ENCODE data around the gene REN. TPM values are rescaled to one million over a fixed set of nuclear protein-coding genes. Genes with fewer than 3 reads are reported as not detected.

REN gene
- total and polyA plus RNA-seq, 2 of the 8 experiments (the other 6 are each of a cell fraction or from before 2014, with no cell fraction given): 0.05 TPM; not detected in 1

- Histone ChIP-seq H2BK15ac (ENCODE audit: low read length) (no peak overlapping the region), H3K14ac (ENCODE audit: insufficient read length) (no peak overlapping the region), H3K9ac (replicated peaks in 1 of 4; ENCODE audit: extremely low read depth in 1 of 4, low read depth in 3 of 4, low read length in 3 of 4) (no peak overlapping the region), H3K79me1 (ENCODE audit: low read depth, low read length) (no peaks in the 10 kb centered on the region; the same call in 1 of the 2 replicates), H3K23me2 (ENCODE audit: low read depth, low read length) (no peaks in the 10 kb centered on the region; the same call in 1 of the 2 replicates), H3K4me1 (replicated peaks in 1 of 4; ENCODE audit: control insufficient read depth in 3 of 4, insufficient read depth in 4 of 4, low read length in 3 of 4) (peaks cover 0 to 5% (median under 1%) of the 10 kb centered on the region in 4 experiments; a peak in 3 of 7 replicates), H2AFZ (ENCODE audit: low read length) (no peak overlapping the region), H3K23ac (ENCODE audit: insufficient read length) (no peak overlapping the region), H3K36me3 (ENCODE audit: control insufficient read depth in 2 of 4, insufficient read depth in 4 of 4, low read length in 3 of 4) (no peaks in the 10 kb centered on the region; a peak in 1 of 8 replicates), H3K4me2 (ENCODE audit: insufficient read depth in 1 of 2, low read depth in 2 of 2, low read length in 2 of 2) (no peak overlapping the region), H4K91ac (replicated peaks; ENCODE audit: insufficient read length, low read length) (no peak overlapping the region), H2BK120ac (replicated peaks; ENCODE audit: low read depth, low read length) (no peak overlapping the region), H3K4ac (replicated peaks; ENCODE audit: insufficient read length, low read depth, low read length) (no peak overlapping the region), H2BK12ac (ENCODE audit: low read depth, low read length) (no peak overlapping the region), H3K4me3 (ENCODE audit: extremely low read depth in 1 of 4, insufficient read depth in 2 of 4, low read depth in 3 of 4, low read length in 4 of 4) (no peak overlapping the region), H4K20me1 (replicated peaks in 1 of 2; ENCODE audit: control insufficient read depth in 1 of 2, insufficient read depth in 2 of 2, low read length in 2 of 2) (peaks cover 0 to 2% of the 10 kb centered on the region in 2 experiments), H3K9me3 (ENCODE audit: insufficient read depth in 2 of 2, low read depth in 1 of 2, low read length in 1 of 2) (no peaks in the 10 kb centered on the region), H4K8ac (ENCODE audit: extremely low read depth, insufficient read depth, low read length) (no peak overlapping the region), H2BK20ac (ENCODE audit: low read length) (no peak overlapping the region), H2AK5ac (ENCODE audit: low read depth, low read length) (no peak overlapping the region), H3K56ac (replicated peaks; ENCODE audit: insufficient read length, low read depth, low read length) (no peak overlapping the region), H4K5ac (ENCODE audit: insufficient read length, low read depth, low read length) (no peak overlapping the region), H2BK5ac (ENCODE audit: low read depth, low read length) (no peak overlapping the region), H3K27ac (ENCODE audit: low read depth, low read length) (no peak overlapping the region), H3K18ac (ENCODE audit: extremely low read depth, low read length) (no peak overlapping the region), H3K79me2 (ENCODE audit: control insufficient read depth in 1 of 2, insufficient read depth in 2 of 2, low read length in 2 of 2) (no peaks in the 10 kb centered on the region), H3K27me3 (replicated peaks in 1 of 4; ENCODE audit: control insufficient read depth in 3 of 4, extremely low read depth in 1 of 4, insufficient read depth in 3 of 4, low read length in 3 of 4) (no peaks in the 10 kb centered on the region; a peak in 1 of 7 replicates)
- CTCF ChIA-PET (ENCODE audit: partially characterized antibody): interaction anchor here (0.5 to 9.8 kb wide), 11 partner anchors 11 to 278 kb away, joined by 3 to 99 read pairs (median 4); no protein-coding TSS in a partner anchor
- FAIRE-seq (no peak), DNase-seq (ENCODE audit: low read depth in 1 of 2, low spot score in 2 of 2) (no peak)
- WGBS, 2 experiments (ENCODE audit: extremely low coverage in 1 of 2, insufficient coverage in 1 of 2, insufficient read length in 1 of 2, insufficient replicate concordance in 2 of 2, low coverage in 1 of 2, low lambda C conversion rate in 2 of 2, missing lambda C conversion rate in 1 of 2): 87% methylated on average over 2 of the region's 2 CpGs; no CpG with 5 or more reads in 1 of the 2 experiments
- POLR2A ChIA-PET (ENCODE audit: partially characterized antibody): interaction anchor here (0.7 to 0.9 kb wide), 2 partner anchors 10 to 267 kb away, joined by 3 read pairs; no protein-coding TSS in a partner anchor
- TF ChIP-seq RAD21 (IDR thresholded peaks at IDR 0.05 in 1 of 2, conservative IDR thresholded peaks at IDR 0.05 in 1 of 2; ENCODE audit: low read depth in 2 of 2, low read length in 2 of 2) (no peak), HDAC2 (IDR thresholded peaks at IDR 0.05; ENCODE audit: borderline replicate concordance in 1 of 2, low read depth in 2 of 2, low read length in 2 of 2) (no peak), SIN3A (conservative IDR thresholded peaks at IDR 0.05 in 1 of 2, IDR thresholded peaks at IDR 0.05 in 1 of 2; ENCODE audit: low read depth in 1 of 2, low read length in 2 of 2) (no peak), CHD2 (IDR thresholded peaks at IDR 0.05; ENCODE audit: low read length) (no peak), RBBP5 (IDR thresholded peaks at IDR 0.05; ENCODE audit: borderline replicate concordance, low read depth, low read length) (no peak), YY1 (IDR thresholded peaks at IDR 0.05; ENCODE audit: low read depth, low read length) (no peak), POLR2A (IDR thresholded peaks at IDR 0.05; ENCODE audit: control extremely low read depth in 1 of 2, low read depth in 2 of 2, low read length in 2 of 2) (no peak), KDM1A (IDR thresholded peaks at IDR 0.05; ENCODE audit: borderline replicate concordance, low read length) (no peak)
- TF ChIP-seq, protein P1, sequence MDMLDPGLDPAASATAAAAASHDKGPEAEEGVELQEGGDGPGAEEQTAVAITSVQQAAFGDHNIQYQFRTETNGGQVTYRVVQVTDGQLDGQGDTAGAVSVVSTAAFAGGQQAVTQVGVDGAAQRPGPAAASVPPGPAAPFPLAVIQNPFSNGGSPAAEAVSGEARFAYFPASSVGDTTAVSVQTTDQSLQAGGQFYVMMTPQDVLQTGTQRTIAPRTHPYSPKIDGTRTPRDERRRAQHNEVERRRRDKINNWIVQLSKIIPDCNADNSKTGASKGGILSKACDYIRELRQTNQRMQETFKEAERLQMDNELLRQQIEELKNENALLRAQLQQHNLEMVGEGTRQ (IDR thresholded peaks at IDR 0.05; ENCODE audit: low read length): no peak
Observed at GRCh38 chr1:204139088-204139487, 27.0 kb downstream of the REN start.
